ENCODE results near the gene GGA1. TPM values are rescaled to one million over a fixed set of nuclear protein-coding genes. Genes with fewer than 3 reads are reported as not detected.

The GGA1 gene
- total and polyA plus RNA-seq, 2 of the 4 experiments (the other 2 are of a cell fraction) = 17.2 to 48.5 TPM

DNA sequence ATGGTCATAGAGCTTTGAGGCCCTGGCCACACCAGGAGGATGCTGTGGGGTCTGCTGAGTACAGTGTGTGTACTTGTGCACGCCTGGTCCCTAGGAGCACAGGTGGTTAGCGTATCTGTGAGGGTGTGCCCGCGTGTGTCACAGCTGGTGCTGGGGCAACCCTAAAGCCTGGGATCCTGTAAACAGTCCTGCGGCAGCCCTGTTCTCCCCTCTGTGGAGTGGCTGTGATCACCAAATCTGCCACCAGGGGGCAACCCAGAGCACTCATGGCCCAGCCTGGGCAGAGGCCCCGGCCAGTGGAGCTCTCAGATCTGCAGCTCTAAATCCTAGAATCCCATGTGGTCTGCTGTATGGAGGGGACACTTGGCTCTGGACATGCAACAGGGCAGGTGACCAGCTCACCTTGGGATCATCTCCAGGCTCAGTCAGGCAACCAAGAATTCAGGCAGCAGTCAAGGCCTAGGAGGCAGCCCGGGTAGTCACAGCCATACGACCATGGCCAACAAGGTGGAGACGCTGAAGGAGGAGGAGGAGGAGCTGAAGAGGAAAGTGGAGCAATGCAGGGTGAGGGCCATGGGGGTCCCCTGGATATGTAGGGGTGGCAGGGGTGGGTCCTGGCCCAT is 34.7 kb downstream of the GGA1 start:
- Histone ChIP-seq H3K4me3 (ENCODE audit: insufficient read depth, low read depth, low read length) (no peak overlapping the region), H3K9me3 (ENCODE audit: control insufficient read depth, insufficient read depth, low read length) (no peaks in the 10 kb centered on the region), H3K36me3 (ENCODE audit: control insufficient read depth, insufficient read depth, low read length) (peaks cover 43% of the 10 kb centered on the region), H3K14ac (replicated peaks; ENCODE audit: low read depth, low read length) (no peak overlapping the region), H2BK5ac (ENCODE audit: low read depth, low read length, poor library complexity, severe bottlenecking) (no peak overlapping the region), H2BK120ac (ENCODE audit: low read depth, low read length) (peak overlapping the region; percentile 10; the same call in 1 of the 2 replicates), H2AFZ (replicated peaks; ENCODE audit: low read length, poor library complexity) (peak overlapping the region; percentile 79), H4K20me1 (ENCODE audit: insufficient read depth, low read length) (peaks cover 9% of the 10 kb centered on the region), H4K8ac (ENCODE audit: low read depth in 2 of 2, low read length in 2 of 2) (peak overlapping the region in 1 of 2 experiments; percentile 73; a peak in 2 of 4 replicates), H3K4me1 (ENCODE audit: control insufficient read depth, insufficient read depth, low read length) (peaks cover 15% of the 10 kb centered on the region), H2AK9ac (replicated peaks; ENCODE audit: low read depth, low read length, poor library complexity) (peak overlapping the region; percentile 81), H3K27me3 (ENCODE audit: control insufficient read depth, insufficient read depth, low read length) (no peaks in the 10 kb centered on the region), H3K9ac (ENCODE audit: low read depth, low read length) (peak overlapping the region; percentile 43; the same call in 1 of the 2 replicates), H4K91ac (ENCODE audit: insufficient read depth, low read depth, low read length) (no peak overlapping the region), H2AK5ac (ENCODE audit: low read depth, low read length) (peak overlapping the region; percentile 99), H3K9me1 (ENCODE audit: insufficient read depth, low read length) (no peaks in the 10 kb centered on the region), H3K23ac (ENCODE audit: low read depth, low read length) (no peak overlapping the region), H2BK20ac (ENCODE audit: low read depth, low read length) (peak overlapping the region; percentile 9; the same call in 1 of the 2 replicates), H3K4ac (ENCODE audit: low read depth, low read length) (peak overlapping the region; percentile 55), H3K56ac (ENCODE audit: extremely low read depth, insufficient read depth, low read length) (no peak overlapping the region), H4K5ac (ENCODE audit: low read depth, low read length) (no peak overlapping the region), H3K27ac (ENCODE audit: insufficient read depth, low read length) (no peak overlapping the region), H2BK15ac (ENCODE audit: low read depth, low read length) (no peak overlapping the region), H3K18ac (ENCODE audit: low read depth, low read length) (no peak overlapping the region), H3K79me1 (ENCODE audit: low read depth in 1 of 2, low read length in 2 of 2) (peaks cover 0 to 45% of the 10 kb centered on the region in 2 experiments; a peak in 3 of 4 replicates), H3K4me2 (ENCODE audit: low read depth, low read length) (no peak overlapping the region)
- in situ Hi-C loops (cut with MboI; ENCODE audit: low sequenced_read_pairs) = loop anchor here (5.0 kb wide), 1 partner anchor 149 kb away; no protein-coding TSS in a partner anchor
- TF ChIP-seq FOS (IDR thresholded peaks at IDR 0.05; ENCODE audit: low read depth, low read length) = no peak
- TF ChIP-seq MAFK (IDR thresholded peaks at IDR 0.05; ENCODE audit: low read depth, low read length) = no peak
- peak; percentile 82 for TF ChIP-seq CTCF (conservative IDR thresholded peaks at IDR 0.05; ENCODE audit: low read depth, low read length)
- TF ChIP-seq SMC3 (IDR thresholded peaks at IDR 0.05; ENCODE audit: low read depth, low read length) = peak; percentile 90
- no peak for TF ChIP-seq RCOR1 (IDR thresholded peaks at IDR 0.05; ENCODE audit: insufficient replicate concordance, low read length)
- TF ChIP-seq RAD21 (IDR thresholded peaks at IDR 0.05; ENCODE audit: low read length) = peak; percentile 82
- dilution Hi-C loops (cut with HindIII; ENCODE audit: low sequenced_read_pairs, unreplicated experiment) = no loop called here
- peak; percentile 92 for ATAC-seq (ENCODE audit: low read depth)
- ChIA-PET POLR2A (ENCODE audit: unreplicated experiment) (interaction anchor here (0.5 to 1.7 kb wide), 6 partner anchors 15 to 138 kb away, joined by 3 to 10 read pairs (median 6); partner anchors contain the start of gene PDXP), CTCF (interaction anchor here (0.5 to 3.0 kb wide), 15 partner anchors 9 to 164 kb away, joined by 3 to 24 read pairs (median 4); partner anchors contain the start of genes GCAT, NOL12 and PDXP)
- intact Hi-C loops (cut with micrococcal nuclease) = loop anchor here (1.0 to 5.0 kb wide), 4 partner anchors 32 to 148 kb away; partner anchors contain the start of gene LGALS1
- BruUV-seq (replicated peaks) = no TSS peak
- 0% methylated on average over 1 of the region's 9 CpGs; no CpG with 5 or more reads in 1 of the 2 experiments for WGBS, 2 experiments (ENCODE audit: extremely low coverage in 2 of 2, insufficient read length in 1 of 2)
- DNase-seq = peak; percentile 57

Data from IMR-90 (cell line).